NCI-H2029 treated with DMSO at 0.1 percent for 48 hours (cell line): ENCODE results near the gene KCNQ1.

Experiments used
- DNase-seq: peaks from one replicate; lab custom pipeline; 2025; lab: John Stamatoyannopoulos, UW

The KCNQ1 gene

GRCh38 chr11:2714871-2715270 lies 270.1 kb downstream of the KCNQ1 start:
- DNase-seq, result no peak

- no peak for DNase-seq
These were observed 271.0 kb downstream of the KCNQ1 start for GRCh38 chr11:2715716-2716350.

- no peak for DNase-seq
These were observed 271.7 kb downstream of the KCNQ1 start for GRCh38 chr11:2716376-2717095.

GRCh38 chr11:2717561-2718325 lies 272.9 kb downstream of the KCNQ1 start:
- DNase-seq, result no peak

- DNase-seq, result no peak
These were observed 274.1 kb downstream of the KCNQ1 start for GRCh38 chr11:2718817-2719438.

- DNase-seq, result no peak
These were observed 275.2 kb downstream of the KCNQ1 start for GRCh38 chr11:2719831-2720590.

GRCh38 chr11:2721210-2721916 lies 276.6 kb downstream of the KCNQ1 start:
- DNase-seq, result no peak

GRCh38 chr11:2722955-2723354 lies 278.1 kb downstream of the KCNQ1 start:
- no peak for DNase-seq

GRCh38 chr11:2724104-2724503 lies 279.3 kb downstream of the KCNQ1 start:
- no peak for DNase-seq

- no peak for DNase-seq
These were observed 280.0 kb downstream of the KCNQ1 start for GRCh38 chr11:2724653-2725367.

- DNase-seq, result no peak
These were observed 280.8 kb downstream of the KCNQ1 start for GRCh38 chr11:2725368-2726300.

GRCh38 chr11:2726964-2727363 lies 282.2 kb downstream of the KCNQ1 start:
- DNase-seq, result no peak

GRCh38 chr11:2728128-2728662 lies 283.4 kb downstream of the KCNQ1 start:
- no peak for DNase-seq

GRCh38 chr11:2728663-2729332 lies 284.0 kb downstream of the KCNQ1 start:
- DNase-seq, result no peak

GRCh38 chr11:2729841-2730240 lies 285.0 kb downstream of the KCNQ1 start:
- no peak for DNase-seq

- no peak for DNase-seq
These were observed 285.7 kb downstream of the KCNQ1 start for GRCh38 chr11:2730272-2731129.
